ENCODE data around the gene SLC38A2. TPM values are rescaled to one million over a fixed set of nuclear protein-coding genes. Genes with fewer than 3 reads are reported as not detected.

SLC38A2 gene
- total RNA-seq, 2 experiments from 2014 or later: 213 to 222 TPM

DNA sequence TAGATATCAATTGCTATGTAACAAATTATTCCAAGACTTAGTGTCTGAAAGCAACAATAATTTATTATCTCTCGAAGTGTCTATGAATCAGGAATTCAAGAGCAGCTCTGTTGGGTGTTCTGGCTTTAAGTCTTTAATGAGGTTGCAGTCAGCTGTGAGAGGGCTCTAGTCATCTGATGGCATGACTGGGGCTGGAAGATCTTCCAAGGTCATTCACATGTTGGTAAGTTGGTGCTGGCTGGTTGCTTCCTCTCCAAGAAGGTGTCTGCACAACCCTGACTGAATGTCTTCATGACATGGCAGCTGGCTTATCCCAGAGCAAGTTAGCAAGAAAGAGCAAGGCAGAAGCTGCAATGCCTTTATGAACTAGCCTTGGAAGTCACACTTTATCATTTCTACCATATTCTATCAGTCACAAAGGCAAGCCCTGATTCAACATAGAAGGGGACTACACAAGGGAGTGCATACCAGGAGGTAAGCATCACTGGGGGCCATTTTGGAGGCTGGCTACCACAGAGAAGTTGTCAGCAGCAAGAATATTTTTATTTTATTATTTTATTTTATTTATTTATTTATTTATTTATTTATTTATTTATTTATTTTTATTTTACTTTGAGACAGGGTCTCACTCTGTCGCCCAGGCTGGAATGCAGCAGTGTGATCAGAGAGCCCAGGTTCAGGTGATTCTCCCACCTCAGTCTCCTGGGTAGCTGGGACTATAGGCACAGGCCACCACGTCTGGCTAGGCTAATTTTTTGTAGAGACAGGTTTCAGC is 7.6 kb upstream of the SLC38A2 start:
- H3K27me3 ChIP-seq (ENCODE audit: control insufficient read depth in 1 of 2, insufficient read depth in 2 of 2, low read length in 2 of 2): no peaks in the 10 kb centered on the region
- no peaks in the 10 kb centered on the region for H3K36me3 ChIP-seq (ENCODE audit: insufficient read depth, low read length)
- ATAC-seq (ENCODE audit: poor library complexity) (no peak), DNase-seq (no peak)
- no peaks in the 10 kb centered on the region for H3K9me3 Mint-ChIP-seq
- H3K4me3 Mint-ChIP-seq: peak overlapping the region; percentile 43
- peaks cover 8% of the 10 kb centered on the region for H3K36me3 Mint-ChIP-seq (ENCODE audit: low read depth)
- H3K27me3 Mint-ChIP-seq: no peaks in the 10 kb centered on the region
- POLR2A ChIA-PET: interaction anchor here (0.6 to 1.2 kb wide), 2 partner anchors 80 to 111 kb away, joined by 3 read pairs; partner anchors contain the start of gene SLC38A1
- H3K27ac Mint-ChIP-seq: no peak overlapping the region
- intact Hi-C loops (cut with DNase I, micrococcal nuclease): loop anchor here in 1 of 2 experiments (5.0 kb wide), 2 partner anchors 47 to 388 kb away; partner anchors contain the start of gene SCAF11
- H3K4me3 ChIP-seq (ENCODE audit: low read length): no peak overlapping the region
- H3K27ac ChIP-seq (ENCODE audit: low read depth in 1 of 2, low read length in 2 of 2): no peak overlapping the region
- TF ChIP-seq, protein P1, sequence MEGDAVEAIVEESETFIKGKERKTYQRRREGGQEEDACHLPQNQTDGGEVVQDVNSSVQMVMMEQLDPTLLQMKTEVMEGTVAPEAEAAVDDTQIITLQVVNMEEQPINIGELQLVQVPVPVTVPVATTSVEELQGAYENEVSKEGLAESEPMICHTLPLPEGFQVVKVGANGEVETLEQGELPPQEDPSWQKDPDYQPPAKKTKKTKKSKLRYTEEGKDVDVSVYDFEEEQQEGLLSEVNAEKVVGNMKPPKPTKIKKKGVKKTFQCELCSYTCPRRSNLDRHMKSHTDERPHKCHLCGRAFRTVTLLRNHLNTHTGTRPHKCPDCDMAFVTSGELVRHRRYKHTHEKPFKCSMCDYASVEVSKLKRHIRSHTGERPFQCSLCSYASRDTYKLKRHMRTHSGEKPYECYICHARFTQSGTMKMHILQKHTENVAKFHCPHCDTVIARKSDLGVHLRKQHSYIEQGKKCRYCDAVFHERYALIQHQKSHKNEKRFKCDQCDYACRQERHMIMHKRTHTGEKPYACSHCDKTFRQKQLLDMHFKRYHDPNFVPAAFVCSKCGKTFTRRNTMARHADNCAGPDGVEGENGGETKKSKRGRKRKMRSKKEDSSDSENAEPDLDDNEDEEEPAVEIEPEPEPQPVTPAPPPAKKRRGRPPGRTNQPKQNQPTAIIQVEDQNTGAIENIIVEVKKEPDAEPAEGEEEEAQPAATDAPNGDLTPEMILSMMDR (IDR thresholded peaks at IDR 0.05): no peak
- peaks cover 16% of the 10 kb centered on the region for H3K4me1 ChIP-seq (ENCODE audit: insufficient read depth, low read length)
- CTCF ChIA-PET: no interaction called here
- no peaks in the 10 kb centered on the region for H3K9me3 ChIP-seq (ENCODE audit: control insufficient read depth in 1 of 2, insufficient read depth in 1 of 2, low read length in 2 of 2)
- peaks cover 34% of the 10 kb centered on the region for H3K4me1 Mint-ChIP-seq (ENCODE audit: low read depth)

DNA sequence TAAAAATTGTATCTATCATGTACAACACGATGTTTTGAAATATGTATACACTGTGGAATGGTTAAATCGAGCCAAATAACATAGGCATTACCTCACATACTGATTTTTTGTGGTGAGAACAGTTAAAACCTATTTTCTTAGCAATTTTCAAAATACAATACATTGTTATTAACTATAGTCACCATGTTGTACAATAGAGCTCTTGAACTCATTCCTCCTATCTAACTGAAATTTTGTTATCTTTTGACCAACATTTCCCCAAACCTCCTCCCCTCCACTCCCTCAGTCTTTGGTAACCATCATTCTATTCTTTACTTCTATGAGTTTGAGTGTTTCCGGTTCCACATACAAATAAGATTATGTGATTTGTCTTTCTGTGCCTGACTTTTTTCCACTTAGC is 6.8 kb upstream of the SLC38A2 start:
- Mint-ChIP-seq H3K9me3 (no peaks in the 10 kb centered on the region), H3K36me3 (ENCODE audit: low read depth) (peaks cover 7% of the 10 kb centered on the region), H3K27me3 (no peaks in the 10 kb centered on the region), H3K27ac (no peak overlapping the region), H3K4me1 (ENCODE audit: low read depth) (peaks cover 38% of the 10 kb centered on the region), H3K4me3 (no peak overlapping the region)
- ChIA-PET CTCF (interaction anchor here (1.4 kb wide), 1 partner anchor 9 kb away, joined by 4 read pairs; no protein-coding TSS in a partner anchor), POLR2A (interaction anchor here (0.6 kb wide), 1 partner anchor 81 kb away, joined by 3 read pairs; no protein-coding TSS in a partner anchor)
- Histone ChIP-seq H3K27ac (ENCODE audit: low read depth in 1 of 2, low read length in 2 of 2) (no peak overlapping the region), H3K36me3 (ENCODE audit: insufficient read depth, low read length) (no peaks in the 10 kb centered on the region), H3K9me3 (ENCODE audit: control insufficient read depth in 1 of 2, insufficient read depth in 1 of 2, low read length in 2 of 2) (no peaks in the 10 kb centered on the region), H3K4me1 (ENCODE audit: insufficient read depth, low read length) (peaks cover 20% of the 10 kb centered on the region), H3K27me3 (ENCODE audit: control insufficient read depth in 1 of 2, insufficient read depth in 2 of 2, low read length in 2 of 2) (no peaks in the 10 kb centered on the region), H3K4me3 (ENCODE audit: low read length) (no peak overlapping the region)
- no peak for ATAC-seq (ENCODE audit: poor library complexity)
- no peak for DNase-seq
- intact Hi-C loops (cut with DNase I, micrococcal nuclease): loop anchor here (5.0 to 10.0 kb wide), 3 partner anchors 225 to 1975 kb away; partner anchors contain the start of gene ZNF641 (in 1 of the 2)
- TF ChIP-seq, protein P1 (IDR thresholded peaks at IDR 0.05): no peak

DNA sequence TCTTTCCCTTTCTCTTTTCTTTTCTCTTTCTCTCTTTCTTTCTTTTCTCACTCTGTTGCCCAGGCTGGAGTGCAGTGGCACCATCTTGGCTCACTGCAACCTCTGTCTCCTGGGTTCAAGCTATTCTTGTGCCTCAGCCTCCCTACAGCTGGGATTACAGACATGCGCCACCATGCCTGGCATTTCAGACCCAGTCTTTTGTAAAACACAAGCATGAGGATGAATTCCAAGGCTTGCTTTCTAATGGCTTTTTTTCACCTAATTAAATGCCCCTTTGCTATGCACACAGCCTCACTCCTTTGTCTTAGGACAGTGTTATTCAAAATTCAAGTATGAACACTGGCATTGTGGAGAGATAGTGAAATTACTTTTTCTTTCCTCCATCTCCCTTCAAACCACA is 6.0 kb upstream of the SLC38A2 start:
- no peaks in the 10 kb centered on the region for H3K27me3 Mint-ChIP-seq
- H3K9me3 Mint-ChIP-seq: no peaks in the 10 kb centered on the region
- H3K4me3 Mint-ChIP-seq: no peak overlapping the region
- no peak overlapping the region for H3K4me3 ChIP-seq (ENCODE audit: low read length)
- no peak overlapping the region for H3K27ac ChIP-seq (ENCODE audit: low read depth in 1 of 2, low read length in 2 of 2)
- no peaks in the 10 kb centered on the region for H3K36me3 ChIP-seq (ENCODE audit: insufficient read depth, low read length)
- no peaks in the 10 kb centered on the region for H3K27me3 ChIP-seq (ENCODE audit: control insufficient read depth in 1 of 2, insufficient read depth in 2 of 2, low read length in 2 of 2)
- H3K9me3 ChIP-seq (ENCODE audit: control insufficient read depth in 1 of 2, insufficient read depth in 1 of 2, low read length in 2 of 2): no peaks in the 10 kb centered on the region
- no peaks in the 10 kb centered on the region for H3K36me3 Mint-ChIP-seq (ENCODE audit: low read depth)
- TF ChIP-seq, protein P1 (IDR thresholded peaks at IDR 0.05): no peak
- POLR2A ChIA-PET: no interaction called here
- ATAC-seq (ENCODE audit: poor library complexity): no peak
- H3K4me1 Mint-ChIP-seq (ENCODE audit: low read depth): peaks cover 40% of the 10 kb centered on the region
- peaks cover 20% of the 10 kb centered on the region for H3K4me1 ChIP-seq (ENCODE audit: insufficient read depth, low read length)
- intact Hi-C loops (cut with DNase I, micrococcal nuclease): loop anchor here (5.0 to 10.0 kb wide), 3 partner anchors 224 to 1976 kb away; partner anchors contain the start of gene ZNF641 (in 1 of the 2)
- no peak overlapping the region for H3K27ac Mint-ChIP-seq
- CTCF ChIA-PET: interaction anchor here (1.4 kb wide), 1 partner anchor 8 kb away, joined by 4 read pairs; no protein-coding TSS in a partner anchor
- DNase-seq: no peak

Data from CD4-positive, alpha-beta T cell (primary cell).